Calu3 (cell line): Measurements from ENCODE around the gene NOL3. TPM values are rescaled to one million over a fixed set of nuclear protein-coding genes. Genes with fewer than 3 reads are reported as not detected.
A peak's percentile ranks its signal among the peaks of the same experiment; 100 is the strongest.

Experiments
- BruUV-seq: library from RNA; stranded (reverse); fragments of 400-500 nt; replicated peaks from 2 replicates; lab custom pipeline; 2021; lab: Mats Ljungman, UMichigan
- CTCF ChIA-PET: fragments of 300-600 bp; sonication (Branson Sonifier 250); formaldehyde crosslinking; loops from one replicate; lab custom pipeline; 2022; ENCODE audit warnings: antibody characterized with exemption; lab: Charles Lee
- DNase-seq: peaks from one replicate; pipeline ENCODE4 v3.0.0; 2022
- H3K27ac Mint-ChIP-seq: one replicate; pipeline ENCODE4 v1.8.0; 2022; ENCODE audit warnings: mixed read lengths; ENCODE audit not compliant: unreplicated experiment
- H3K27me3 Mint-ChIP-seq: one replicate; pipeline ENCODE4 v1.8.0; 2022; ENCODE audit warnings: mixed read lengths; ENCODE audit not compliant: unreplicated experiment
- H3K36me3 Mint-ChIP-seq: one replicate; pipeline ENCODE4 v1.8.0; 2022; ENCODE audit warnings: mild to moderate bottlenecking, moderate library complexity, mixed read lengths; ENCODE audit not compliant: insufficient read depth, unreplicated experiment
- H3K4me1 Mint-ChIP-seq: one replicate; pipeline ENCODE4 v1.8.0; 2022; ENCODE audit warnings: mild to moderate bottlenecking, low read depth, mixed read lengths; ENCODE audit not compliant: unreplicated experiment
- H3K4me3 Mint-ChIP-seq: one replicate; pipeline ENCODE4 v1.8.0; 2022; ENCODE audit warnings: mild to moderate bottlenecking, low read depth, moderate library complexity, mixed read lengths; ENCODE audit not compliant: unreplicated experiment
- H3K9me3 Mint-ChIP-seq: one replicate; pipeline ENCODE4 v1.8.0; 2022; ENCODE audit warnings: low read depth, mixed read lengths; ENCODE audit not compliant: unreplicated experiment
- CTCF ChIP-seq: fragments of 200-600 bp; IDR thresholded peaks from one replicate; pipeline ENCODE4 v1.8.0; 2022; ENCODE audit warnings: antibody characterized with exemption; ENCODE audit not compliant: unreplicated experiment
- intact Hi-C: fragments of 100-400 bp; cut with micrococcal nuclease; formaldehyde crosslinking; loops from one replicate; pipeline ENCODE4 v1.10.0; 2022; ENCODE audit not compliant: unreplicated experiment
- total RNA-seq: library from RNA; stranded (reverse); gene quantifications from 2 replicates; pipeline ENCODE4 v1.2.3, GENCODE V29; 2022

NOL3 gene
- total RNA-seq, 1 experiment from 2014 or later: 33.5 TPM

GRCh38 chr16:67188798-67189197 is 18.5 kb downstream of the NOL3 start:
- H3K36me3 Mint-ChIP-seq: peaks cover 26% of the 10 kb centered on the region
- CTCF ChIA-PET: interaction anchor here (0.7 kb wide), 2 partner anchors 37 to 383 kb away, joined by 3 read pairs; no protein-coding TSS in a partner anchor
- peaks cover 26% of the 10 kb centered on the region for H3K4me1 Mint-ChIP-seq
- no peak for TF ChIP-seq CTCF
- no peak for DNase-seq
- H3K27me3 Mint-ChIP-seq: peaks cover 12% of the 10 kb centered on the region
- intact Hi-C loops: loop anchor here (5.0 kb wide), 2 partner anchors 171 to 241 kb away; no protein-coding TSS in a partner anchor
- H3K9me3 Mint-ChIP-seq: no peaks in the 10 kb centered on the region
- BruUV-seq: no TSS peak
- H3K4me3 Mint-ChIP-seq: no peak overlapping the region
- H3K27ac Mint-ChIP-seq: no peak overlapping the region

GRCh38 chr16:67190041-67190440 is 19.7 kb downstream of the NOL3 start, which contains the start of gene EXOC3L1:
EXOC3L1 (minus strand) TSS chr16:67190136; CDS start chr16:67189676, 460 bp downstream.
- intact Hi-C loops: no loop called here
- H3K4me1 Mint-ChIP-seq: peaks cover 29% of the 10 kb centered on the region
- H3K4me3 Mint-ChIP-seq: no peak within 1 kb of the TSS
- H3K36me3 Mint-ChIP-seq: peaks cover 38% of the 10 kb centered on the region
- BruUV-seq: no TSS peak
- CTCF ChIA-PET: no interaction called here
- peaks cover 8% of the 10 kb centered on the region for H3K27me3 Mint-ChIP-seq
- DNase-seq: no peak
- no peak within 1 kb of the TSS for H3K27ac Mint-ChIP-seq
- no peaks in the 10 kb centered on the region for H3K9me3 Mint-ChIP-seq
- no peak for TF ChIP-seq CTCF

- peaks cover 23% of the 10 kb centered on the region for H3K4me1 Mint-ChIP-seq
- no TSS peak for BruUV-seq
- TF ChIP-seq CTCF: no peak
- no peaks in the 10 kb centered on the region for H3K9me3 Mint-ChIP-seq
- intact Hi-C loops: no loop called here
- peaks cover 45% of the 10 kb centered on the region for H3K36me3 Mint-ChIP-seq
- no peak for DNase-seq
- H3K4me3 Mint-ChIP-seq: peak overlapping the region; percentile 87
- peaks cover under 1% of the 10 kb centered on the region for H3K27me3 Mint-ChIP-seq
- CTCF ChIA-PET: no interaction called here
- peak overlapping the region; percentile 82 for H3K27ac Mint-ChIP-seq
Observed at GRCh38 chr16:67190448-67191399, 20.4 kb downstream of the NOL3 start.

- CTCF ChIA-PET: interaction anchor here (0.7 kb wide), 1 partner anchor 55 kb away, joined by 7 read pairs; no protein-coding TSS in a partner anchor
- TF ChIP-seq CTCF: no peak
- intact Hi-C loops: no loop called here
- peaks cover 53% of the 10 kb centered on the region for H3K36me3 Mint-ChIP-seq
- H3K27me3 Mint-ChIP-seq: no peaks in the 10 kb centered on the region
- H3K4me3 Mint-ChIP-seq: peak overlapping the region; percentile 87
- H3K9me3 Mint-ChIP-seq: no peaks in the 10 kb centered on the region
- no TSS peak for BruUV-seq
- no peak for DNase-seq
- peak overlapping the region; percentile 82 for H3K27ac Mint-ChIP-seq
- peaks cover 30% of the 10 kb centered on the region for H3K4me1 Mint-ChIP-seq
Observed at GRCh38 chr16:67191411-67191994, 21.2 kb downstream of the NOL3 start.
